Amniotic epithelial cell (primary cell): ENCODE results near the gene RPS6KA5.
"Not testable (repeated sequence)": the region's sequence is repeated elsewhere in the genome, so short reads cannot be mapped to it uniquely, and the experiment has no call there.

Experiments
- DNase-seq: peaks from one replicate; pipeline ENCODE4 v3.0.0-alpha.2; 2010; ENCODE audit warnings: low read depth

The RPS6KA5 gene

DNA sequence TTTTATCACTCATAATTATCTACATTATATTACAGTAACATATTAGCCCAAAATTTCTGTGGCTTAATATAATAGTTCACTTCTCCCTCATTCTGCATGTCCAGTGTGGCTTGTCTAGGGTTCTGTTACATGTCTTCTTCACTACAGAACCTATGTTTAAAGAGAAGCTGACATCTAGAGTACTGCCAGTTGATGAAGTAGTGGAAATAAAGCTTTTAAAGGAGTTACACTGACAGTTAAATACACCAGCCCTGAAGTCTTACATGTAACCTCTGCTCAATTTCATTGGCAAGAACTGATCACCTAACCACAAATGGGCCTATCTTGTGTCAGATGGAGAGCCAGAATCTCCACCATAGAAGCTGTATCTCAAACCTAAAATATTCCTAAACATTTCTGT lies 32.9 kb downstream of the RPS6KA5 start:
- DNase-seq: no peak

DNA sequence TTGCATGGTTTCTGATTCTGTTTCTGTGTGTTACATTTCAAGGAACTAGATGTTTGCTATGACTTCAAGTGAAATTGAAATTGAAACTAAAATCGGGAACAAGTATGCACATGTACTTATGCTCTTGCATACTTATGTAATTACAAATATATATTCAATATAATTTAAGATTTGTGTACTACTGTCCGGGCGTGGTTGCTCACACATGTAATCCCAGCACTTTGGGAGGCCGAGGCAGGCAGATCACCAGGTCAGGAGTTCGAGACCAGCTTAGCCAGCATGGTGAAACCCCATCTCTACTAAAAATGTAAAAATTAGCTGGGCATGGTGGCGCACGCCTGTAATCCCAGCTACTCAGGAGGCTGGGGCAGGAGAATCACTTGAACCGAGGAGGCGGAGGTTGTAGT lies 37.8 kb downstream of the RPS6KA5 start:
- not testable (repeated sequence) for DNase-seq

DNA sequence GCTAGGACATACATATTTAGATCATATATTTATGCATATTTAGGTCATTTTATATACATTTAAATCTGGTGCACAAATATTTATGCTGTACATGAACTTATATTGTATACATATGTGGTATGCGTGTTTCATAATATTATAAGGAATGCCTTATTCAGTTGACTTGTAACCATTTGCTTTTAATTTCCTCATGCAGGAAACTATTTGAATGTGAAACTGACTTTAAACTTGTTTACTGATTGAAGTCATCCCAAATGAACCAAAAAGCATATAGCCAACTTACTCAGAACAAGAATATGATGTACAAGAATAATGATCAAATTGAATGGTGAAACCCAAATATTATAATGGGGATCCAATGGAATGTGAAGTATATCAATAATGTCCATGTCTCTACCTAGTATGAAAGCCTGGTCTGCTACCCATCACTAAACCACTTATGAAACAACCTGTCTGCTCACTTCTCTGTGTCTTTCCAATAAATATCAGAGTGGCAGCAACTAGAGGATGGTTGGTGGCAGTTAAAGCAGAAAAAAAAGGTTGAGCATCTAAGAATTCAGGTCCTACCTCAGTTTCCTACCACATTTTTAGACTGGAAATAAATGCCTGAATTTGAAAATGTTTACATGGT lies 38.3 kb downstream of the RPS6KA5 start:
- no peak for DNase-seq

DNA sequence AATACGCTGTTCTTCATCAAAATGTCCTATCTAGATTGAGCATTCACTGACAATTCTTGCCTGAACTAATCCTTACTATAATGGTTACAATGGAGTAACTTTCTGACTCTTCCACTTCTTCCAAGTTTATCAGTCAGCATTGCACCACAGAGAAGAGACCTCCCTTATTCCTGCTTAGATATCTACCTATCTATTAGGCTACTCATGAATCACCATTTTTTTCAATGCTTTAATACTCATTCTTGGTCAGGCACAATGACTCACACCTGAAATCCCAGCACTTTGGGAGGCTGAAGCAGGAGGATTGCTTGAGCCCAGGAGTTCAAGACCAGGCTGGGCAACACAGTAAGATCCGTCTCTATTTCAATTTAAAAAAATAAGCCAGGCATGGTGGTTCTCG lies 39.3 kb downstream of the RPS6KA5 start:
- peak; percentile 21 for DNase-seq

DNA sequence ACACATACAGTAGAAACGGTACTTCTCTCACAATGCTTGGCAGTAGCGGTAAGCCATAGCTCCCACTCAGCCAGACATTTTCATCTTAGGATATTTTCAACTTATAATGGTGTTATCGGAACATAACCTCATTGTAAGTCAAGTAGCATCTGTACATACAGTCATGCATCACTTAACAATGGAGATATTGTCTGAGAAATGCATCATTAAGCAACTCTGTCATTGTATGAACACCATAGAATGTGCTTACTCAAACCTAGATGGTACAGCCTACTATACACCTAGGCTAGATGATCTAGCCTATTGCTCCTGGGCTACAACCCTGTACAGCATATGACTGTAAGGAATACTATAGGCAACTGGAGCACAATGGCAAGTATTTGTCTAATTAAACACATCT lies 40.8 kb downstream of the RPS6KA5 start:
- DNase-seq: no peak

DNA sequence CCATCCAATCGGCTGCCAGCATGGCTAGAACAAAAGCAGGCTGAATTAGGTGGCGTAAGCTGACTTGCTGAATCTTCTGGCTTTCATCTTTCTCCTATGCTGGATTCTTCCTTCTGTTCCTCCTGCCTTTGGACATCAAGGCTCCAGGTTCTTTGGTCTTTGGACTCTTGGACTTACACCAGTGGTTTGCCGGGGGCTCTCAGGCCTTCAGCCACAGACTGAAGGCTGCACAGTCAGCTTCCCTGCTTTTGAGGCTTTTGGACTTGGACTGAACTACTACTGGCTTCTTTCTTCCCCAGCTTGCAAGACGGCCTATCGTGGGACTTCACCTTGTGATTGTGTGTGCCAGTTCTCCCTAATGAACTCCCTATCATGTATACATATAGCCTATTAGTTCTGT lies 42.0 kb downstream of the RPS6KA5 start:
- no peak for DNase-seq

DNA sequence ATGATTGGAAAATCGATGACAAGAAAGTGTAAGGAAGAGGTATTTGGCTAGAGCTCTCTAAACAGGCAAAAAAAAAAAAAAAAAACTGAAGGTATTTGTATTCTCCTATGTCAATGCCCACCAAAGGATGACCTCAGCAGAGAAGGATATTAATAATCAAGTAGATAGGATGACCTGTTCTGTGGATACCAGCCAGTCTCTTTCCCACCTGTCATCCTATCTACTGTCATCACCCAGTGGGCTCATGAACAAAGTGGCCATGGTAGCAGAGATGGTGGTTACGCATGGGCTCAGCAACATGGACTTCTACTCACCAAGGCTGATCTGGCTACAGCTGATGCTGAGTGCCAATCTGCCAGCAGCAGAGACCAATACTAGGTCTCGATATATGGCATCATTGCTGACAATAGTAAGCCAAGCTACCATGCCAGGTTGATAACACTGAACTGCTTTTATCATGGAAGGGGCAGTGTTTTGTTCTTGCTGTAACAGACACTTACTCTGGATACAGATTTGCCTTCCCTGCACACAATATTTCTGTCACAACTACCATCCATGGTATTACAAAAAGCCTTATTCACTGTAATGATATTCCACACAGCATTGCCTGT lies 43.5 kb downstream of the RPS6KA5 start:
- no peak for DNase-seq

DNA sequence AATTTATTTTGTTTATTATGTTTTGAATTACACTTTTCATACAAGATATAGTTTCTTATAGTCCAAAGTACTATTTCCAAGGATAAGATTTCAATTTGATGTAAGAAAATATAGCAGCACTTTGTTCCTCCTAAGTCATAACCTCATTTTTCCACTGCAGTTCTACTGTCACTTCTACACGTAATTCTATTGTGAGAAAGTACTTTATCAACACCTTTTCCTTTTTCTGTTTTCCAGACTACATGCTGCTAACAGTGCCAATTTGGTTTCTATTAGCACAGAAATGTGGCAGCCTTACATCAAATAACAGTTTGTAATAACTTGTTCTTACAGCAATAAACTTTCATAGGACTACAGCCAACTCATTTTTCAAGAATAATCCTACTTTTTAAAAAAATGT lies 45.0 kb downstream of the RPS6KA5 start:
- no peak for DNase-seq

DNA sequence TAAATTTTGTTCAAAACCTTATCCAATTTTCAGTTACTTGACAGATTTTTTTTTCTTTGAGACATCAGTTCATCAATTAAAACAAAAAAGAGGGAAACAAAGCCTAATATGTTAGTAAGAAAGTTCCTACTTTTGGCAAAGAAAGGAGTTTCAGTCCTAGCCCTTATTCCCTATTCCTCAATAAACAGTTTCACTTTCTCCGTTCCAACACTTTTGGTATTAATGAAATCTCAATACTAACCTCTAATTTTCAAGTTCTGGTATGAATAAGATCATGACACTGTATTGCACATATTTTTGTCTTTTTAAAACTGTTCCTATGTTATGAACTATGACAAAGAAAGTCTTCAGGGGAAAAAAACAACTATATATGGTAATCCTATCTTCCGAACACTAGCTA lies 48.4 kb downstream of the RPS6KA5 start:
- DNase-seq: no peak

DNA sequence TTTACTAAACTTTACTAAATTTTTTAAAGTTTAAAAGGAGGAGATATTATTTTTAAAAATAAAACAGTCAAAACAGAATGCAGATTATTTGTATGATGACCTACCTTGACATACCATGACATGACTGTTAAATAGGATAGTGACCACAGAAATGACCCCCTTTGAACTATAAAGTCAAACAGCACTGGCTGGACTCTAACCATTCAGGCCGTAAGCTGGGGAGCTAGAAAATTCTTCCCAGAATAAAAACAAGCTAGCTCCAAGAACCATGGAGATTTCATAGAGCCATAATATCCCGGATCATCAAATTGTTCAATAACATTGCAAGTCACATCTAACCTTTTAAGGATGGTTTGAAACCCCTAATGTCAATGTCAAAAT lies 50.3 kb downstream of the RPS6KA5 start:
- DNase-seq: no peak

DNA sequence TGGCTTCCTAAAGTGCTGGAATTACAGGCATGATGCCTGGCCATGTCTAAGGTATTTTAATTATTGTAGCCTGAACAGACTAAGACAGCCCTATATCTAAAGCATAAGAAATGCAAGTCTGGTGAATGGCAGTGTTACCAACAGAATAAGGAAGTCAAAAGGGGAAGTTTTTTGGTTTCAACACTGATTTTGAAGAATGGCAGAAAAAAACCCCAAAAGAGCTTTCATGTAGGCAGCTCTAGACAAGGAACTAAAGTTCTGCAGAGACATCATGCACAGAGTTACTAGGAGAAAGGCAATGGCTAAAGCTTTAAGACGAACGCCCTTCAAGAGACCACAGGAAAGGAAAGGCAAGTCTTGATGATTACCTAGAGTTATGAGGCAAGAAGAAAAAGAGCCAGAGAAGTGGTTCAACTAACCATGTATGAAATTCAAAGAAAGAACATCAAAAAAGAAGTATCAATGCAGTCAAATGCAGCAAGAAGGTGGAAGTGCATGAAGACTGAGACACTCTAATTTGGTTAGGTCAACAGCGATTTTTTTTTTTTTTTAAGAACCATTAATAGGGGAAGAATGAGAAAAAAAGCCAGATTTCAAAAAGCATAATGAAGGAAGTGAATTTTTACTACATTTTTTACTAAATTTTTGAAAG lies 50.8 kb downstream of the RPS6KA5 start:
- no peak for DNase-seq

DNA sequence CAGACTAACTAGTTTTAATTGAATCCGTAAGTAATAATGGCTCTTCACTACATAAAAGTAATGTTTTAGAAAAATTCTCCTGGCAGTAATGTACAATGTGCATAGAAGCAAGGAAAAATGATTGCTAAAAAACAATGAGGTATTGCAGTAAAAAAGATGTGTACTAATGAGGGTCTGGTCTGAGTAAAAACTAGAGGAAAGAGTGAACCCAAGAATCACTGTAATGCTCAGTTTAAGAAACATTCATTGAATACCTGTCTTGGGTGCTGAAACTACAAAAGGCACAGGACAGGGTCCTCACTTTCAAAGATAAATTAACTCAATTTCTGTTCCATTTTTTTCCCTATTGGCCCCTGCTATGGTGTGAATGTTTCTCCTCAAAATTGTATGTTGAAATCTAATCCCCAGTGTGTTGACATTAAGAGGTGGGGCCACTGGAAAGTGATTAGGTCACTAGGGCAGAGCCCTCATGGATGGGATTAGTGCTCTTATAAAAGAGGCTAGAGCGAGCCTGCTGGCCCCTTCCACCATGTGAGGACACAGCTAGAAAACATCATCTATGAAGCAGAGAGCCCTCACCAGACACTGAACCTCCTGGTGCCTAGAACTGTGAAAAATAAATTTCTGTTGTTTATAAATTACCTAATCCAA lies 51.6 kb downstream of the RPS6KA5 start:
- DNase-seq: no peak

DNA sequence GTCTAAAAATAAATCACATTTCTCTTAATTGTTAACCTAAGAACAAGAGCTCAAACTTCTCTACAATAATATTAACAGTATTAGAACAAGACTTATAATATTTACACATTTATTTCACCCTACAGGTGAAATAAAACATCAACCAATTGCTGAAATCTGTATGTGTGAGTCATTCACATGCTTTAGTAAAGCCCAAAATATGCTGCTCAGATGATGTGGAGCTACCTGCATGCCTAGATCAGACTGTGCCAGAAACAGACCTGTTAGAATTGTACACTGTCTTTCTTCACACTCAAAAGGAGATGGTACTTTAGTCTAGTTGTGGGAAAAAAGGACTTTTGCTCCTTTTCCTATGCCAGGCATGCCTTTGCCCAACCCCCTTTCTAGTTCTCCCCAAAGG lies 54.7 kb downstream of the RPS6KA5 start:
- DNase-seq: no peak

DNA sequence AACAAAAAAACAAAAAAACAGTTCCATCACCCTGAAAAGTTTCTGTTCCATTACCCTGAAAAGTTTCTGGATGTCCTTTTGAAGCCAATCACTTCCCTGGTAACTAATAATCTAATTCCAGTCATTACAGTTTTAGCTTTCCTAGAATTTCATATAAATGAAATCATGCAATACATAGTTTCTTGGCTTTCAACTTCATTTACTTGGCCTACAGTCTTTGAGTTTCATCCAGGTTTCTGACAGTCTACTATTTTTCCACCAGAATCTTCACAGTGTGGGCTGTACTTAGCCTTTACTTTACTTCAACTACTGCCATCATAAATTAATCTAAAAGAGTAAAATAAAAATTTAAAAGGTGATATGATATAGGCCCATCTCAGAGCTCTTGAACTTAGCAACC lies 55.5 kb downstream of the RPS6KA5 start:
- DNase-seq: no peak

DNA sequence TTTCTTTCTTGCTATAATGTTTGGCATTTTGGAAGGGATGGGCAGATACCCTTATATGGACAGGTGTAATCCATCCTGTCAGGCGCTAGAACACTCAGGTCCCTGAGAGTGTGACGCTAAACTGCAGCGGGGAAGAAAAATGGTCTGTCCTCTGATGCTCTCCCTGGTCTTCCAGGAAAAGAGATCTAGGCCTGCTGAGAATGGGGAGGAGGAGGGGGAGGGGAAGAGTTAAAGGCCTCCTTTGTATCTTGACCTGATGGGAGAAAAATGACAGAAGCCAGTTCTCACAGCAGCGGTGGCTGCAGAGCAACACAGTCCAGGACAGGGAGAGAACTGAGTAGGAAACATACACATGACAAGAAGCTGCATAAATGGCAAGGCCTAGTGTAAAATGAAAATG lies 61.1 kb downstream of the RPS6KA5 start:
- DNase-seq: no peak

DNA sequence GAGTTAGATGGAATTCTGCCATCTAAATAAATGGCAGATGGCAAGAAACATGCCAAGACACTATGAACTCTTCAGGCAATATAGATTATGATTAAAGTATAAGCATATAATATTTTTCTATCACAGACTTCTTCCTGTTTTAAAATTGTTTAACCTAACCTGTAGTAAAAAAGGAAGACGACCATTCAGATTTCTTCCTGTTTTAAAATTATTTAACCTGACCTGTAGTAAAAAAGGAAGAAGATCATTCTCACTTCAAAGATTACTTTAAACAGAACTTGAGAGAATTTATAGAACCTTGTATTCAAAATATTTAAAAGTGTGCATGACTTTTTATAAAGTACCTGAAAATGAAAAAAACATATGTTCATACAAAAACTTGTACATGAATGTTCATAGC lies 63.5 kb downstream of the RPS6KA5 start:
- no peak for DNase-seq

DNA sequence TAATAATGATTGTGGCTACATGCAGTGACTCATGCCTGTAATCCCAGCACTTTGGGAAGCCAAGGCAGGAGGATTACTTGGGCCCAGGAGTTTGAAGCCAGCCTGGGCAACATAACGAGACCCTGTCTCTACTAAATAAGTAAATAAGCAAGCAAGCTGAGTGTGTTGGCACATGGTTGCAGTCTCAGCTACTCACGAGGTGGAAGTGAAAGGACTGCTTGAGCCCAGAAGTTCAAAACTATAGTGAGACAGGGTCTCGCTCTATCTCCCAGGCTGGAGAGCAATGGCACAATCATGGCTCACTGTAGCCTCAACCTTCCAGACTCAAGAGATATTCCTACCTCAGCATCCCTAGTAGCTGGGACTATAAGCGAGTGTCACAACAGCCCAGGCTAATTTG lies 64.7 kb downstream of the RPS6KA5 start:
- peak; percentile 12 for DNase-seq

DNA sequence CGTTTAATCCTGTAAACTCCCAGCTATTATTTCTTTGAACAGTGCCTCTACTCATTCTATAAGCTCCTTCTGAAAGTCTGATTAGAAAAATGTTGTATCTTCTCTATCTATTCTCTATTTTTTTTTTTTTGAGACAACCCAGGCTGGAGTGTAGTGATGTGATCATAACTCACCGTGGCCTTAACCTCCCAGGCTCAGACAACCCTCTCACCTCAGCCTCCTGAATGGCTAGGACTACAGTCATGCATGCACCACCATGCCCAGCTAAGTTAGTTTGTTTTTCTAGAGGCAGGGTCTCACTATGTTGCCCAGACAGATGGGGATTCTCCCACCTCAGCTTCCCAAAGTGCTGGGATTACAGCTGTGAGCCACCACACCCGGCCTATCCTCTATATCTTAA lies 66.6 kb downstream of the RPS6KA5 start:
- DNase-seq: no peak

DNA sequence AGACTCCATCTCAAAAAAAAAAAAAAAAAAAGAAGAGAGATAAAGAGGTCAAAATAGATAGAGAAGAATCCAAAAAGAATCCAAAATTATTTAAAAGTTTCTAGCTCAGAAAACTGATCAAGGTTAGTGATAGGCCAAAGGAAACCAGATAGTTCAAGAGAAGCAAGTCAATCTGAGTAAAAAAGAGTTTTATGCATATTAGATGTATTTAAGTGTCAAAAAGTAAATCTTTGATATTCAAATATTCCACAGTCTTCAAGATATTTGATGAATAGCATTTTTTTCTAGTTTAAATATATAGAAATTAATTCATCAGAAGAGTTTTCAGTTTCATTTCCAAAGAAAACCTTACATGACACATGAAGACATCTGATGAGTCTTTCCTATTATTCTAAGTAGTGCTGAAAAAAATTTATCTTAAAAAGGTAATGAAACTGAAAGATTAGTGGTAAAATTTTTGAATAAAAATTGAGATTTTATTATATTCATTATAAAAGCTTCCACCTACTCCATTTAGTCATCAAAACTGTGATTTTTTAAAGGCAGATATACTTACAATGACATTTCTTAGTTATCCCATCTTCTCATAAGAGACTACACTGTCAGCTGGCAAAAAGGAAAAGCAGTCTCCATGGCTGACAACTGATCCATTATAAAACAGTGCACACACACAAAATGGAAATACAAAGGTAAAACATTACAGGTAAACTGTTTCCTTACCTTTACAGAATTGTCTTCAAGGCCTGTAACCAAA lies 68.6 kb downstream of the RPS6KA5 start:
- DNase-seq: no peak

DNA sequence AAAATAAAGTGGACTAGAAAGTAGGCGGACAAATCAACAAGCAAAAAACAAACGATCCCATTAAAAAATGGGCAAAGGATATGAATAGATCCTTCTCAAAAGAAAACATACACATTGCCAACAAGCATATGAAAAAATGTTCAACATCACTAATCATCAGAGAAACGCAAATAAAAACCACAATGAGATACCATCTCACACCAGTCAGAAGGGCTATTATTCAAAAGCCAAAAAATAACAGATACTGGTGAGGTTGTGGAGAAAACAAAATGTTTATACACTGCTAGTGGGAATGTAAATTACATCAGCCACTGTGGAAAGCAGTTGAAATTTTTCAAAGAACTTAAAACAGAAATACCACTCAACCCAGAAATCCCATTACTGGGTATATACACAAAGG lies 70.3 kb downstream of the RPS6KA5 start:
- DNase-seq: no peak

DNA sequence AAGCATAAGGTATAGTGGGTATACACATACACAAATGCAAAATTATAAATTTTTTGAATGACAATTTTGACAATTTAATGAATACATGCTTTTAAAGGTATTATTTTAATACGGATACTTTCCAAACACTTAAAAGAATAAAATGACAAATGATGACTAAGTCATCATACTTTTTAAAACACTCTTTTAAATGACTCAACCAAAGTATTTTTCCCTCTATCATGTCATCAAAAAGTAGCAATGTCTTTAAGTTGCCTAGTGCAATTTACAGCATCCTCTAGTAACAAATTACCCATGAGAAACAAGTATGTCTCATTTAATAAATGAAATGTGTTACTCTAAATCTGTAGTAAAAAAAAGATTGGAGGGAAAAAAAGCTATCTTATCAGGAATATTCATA lies 73.3 kb downstream of the RPS6KA5 start:
- no peak for DNase-seq

DNA sequence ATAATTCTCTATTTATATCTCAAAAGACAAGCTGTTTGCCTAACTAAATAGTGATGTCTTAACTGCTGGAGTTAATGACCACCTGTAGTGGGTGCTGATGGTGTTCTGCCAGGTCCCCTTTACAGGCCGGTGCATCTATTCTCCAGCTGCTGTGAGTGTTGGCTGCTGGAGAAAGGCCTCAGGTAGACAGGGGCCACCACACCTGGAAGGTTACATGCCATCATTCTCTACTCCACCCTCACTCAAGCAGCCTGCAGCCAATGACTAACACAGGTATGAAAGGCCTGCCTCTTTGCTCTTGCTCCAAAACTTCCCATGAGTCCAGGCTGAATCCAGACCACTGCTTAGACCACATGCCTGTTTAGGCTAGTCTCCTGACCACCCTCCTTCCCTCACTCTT lies 73.9 kb downstream of the RPS6KA5 start:
- DNase-seq: no peak
